22Rv1 (cell line): ENCODE results near the gene RTN4RL1.

Source experiments
- ZFX ChIP-seq: fragments of 450-650 bp; IDR thresholded peaks from 2 replicates; pipeline ENCODE4 v1.6.1; 2017; ENCODE audit warnings: antibody characterized with exemption, borderline replicate concordance
- TF ChIP-seq, protein P1 (sequence below): fragments of 450-650 bp; IDR thresholded peaks from 2 replicates; pipeline ENCODE4 v1.5.1; 2017; ENCODE audit warnings: mild to moderate bottlenecking

DNA sequence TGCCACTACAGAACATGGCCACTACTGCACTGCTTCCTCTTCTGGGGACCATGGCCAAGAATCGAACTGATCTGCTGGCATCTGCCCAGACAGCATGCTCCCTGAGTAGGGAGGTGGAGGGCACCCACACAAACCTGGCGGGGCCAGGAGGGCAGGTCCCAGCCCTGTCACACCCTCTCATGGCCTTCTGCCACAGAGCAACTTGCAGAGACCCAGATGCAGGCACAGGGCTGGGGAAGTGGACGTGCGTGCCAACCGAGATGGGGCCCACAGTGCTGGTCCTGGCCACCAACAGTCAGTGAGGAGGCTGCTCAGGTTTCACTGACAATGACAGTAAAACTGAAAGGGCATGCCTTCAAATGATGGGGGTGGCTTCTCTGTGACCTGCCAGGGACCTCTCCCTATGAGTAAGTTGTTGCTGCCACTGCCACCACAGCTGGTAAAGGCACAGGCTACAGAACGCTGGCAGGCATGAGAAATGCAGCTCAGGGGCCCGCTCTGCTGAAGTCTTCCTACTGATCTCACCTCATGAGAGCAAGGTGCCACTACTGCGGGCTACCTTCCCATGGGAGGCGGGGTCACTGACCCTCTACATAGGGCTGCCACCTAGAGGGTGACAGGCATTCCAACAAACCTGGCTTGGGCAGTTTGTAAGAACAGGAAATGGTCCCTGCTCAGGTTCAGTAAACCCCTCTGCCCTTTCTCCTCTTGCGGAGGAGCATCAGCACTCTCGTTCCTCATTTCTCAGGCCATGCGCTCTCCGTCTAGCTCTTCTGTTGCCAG, 45.3 kb upstream of the RTN4RL1 start:
- TF ChIP-seq, protein P1, sequence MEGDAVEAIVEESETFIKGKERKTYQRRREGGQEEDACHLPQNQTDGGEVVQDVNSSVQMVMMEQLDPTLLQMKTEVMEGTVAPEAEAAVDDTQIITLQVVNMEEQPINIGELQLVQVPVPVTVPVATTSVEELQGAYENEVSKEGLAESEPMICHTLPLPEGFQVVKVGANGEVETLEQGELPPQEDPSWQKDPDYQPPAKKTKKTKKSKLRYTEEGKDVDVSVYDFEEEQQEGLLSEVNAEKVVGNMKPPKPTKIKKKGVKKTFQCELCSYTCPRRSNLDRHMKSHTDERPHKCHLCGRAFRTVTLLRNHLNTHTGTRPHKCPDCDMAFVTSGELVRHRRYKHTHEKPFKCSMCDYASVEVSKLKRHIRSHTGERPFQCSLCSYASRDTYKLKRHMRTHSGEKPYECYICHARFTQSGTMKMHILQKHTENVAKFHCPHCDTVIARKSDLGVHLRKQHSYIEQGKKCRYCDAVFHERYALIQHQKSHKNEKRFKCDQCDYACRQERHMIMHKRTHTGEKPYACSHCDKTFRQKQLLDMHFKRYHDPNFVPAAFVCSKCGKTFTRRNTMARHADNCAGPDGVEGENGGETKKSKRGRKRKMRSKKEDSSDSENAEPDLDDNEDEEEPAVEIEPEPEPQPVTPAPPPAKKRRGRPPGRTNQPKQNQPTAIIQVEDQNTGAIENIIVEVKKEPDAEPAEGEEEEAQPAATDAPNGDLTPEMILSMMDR: peak; percentile 6; the same call in 1 of the 2 replicates
- TF ChIP-seq ZFX: no peak
